HG02588 (cell line): ENCODE measurements around the gene GRIK3.
"Not testable (repeated sequence)": the region's sequence is repeated elsewhere in the genome, so short reads cannot be mapped to it uniquely, and the experiment has no call there.

ENCODE experiments used
- ATAC-seq: cut with Tn5 transposase; IDR thresholded peaks from one replicate; pipeline ENCODE4 v1.9.1; 2021; ENCODE audit warnings: mild to moderate bottlenecking, moderate library complexity; ENCODE audit not compliant: unreplicated experiment

GRIK3 gene

GRCh38 chr1:36771660-36772284 lies 262.5 kb downstream of the GRIK3 start:
- ATAC-seq, result no peak

- ATAC-seq, result no peak
These were observed 263.1 kb downstream of the GRIK3 start for GRCh38 chr1:36771240-36771639.

- ATAC-seq, result no peak
These were observed 264.2 kb downstream of the GRIK3 start for GRCh38 chr1:36769886-36770830.

- ATAC-seq, result no peak
These were observed 265.7 kb downstream of the GRIK3 start for GRCh38 chr1:36768486-36769178.

- not testable (repeated sequence) for ATAC-seq
These were observed 266.9 kb downstream of the GRIK3 start for GRCh38 chr1:36767429-36767828.

- ATAC-seq, result no peak
These were observed 267.8 kb downstream of the GRIK3 start for GRCh38 chr1:36766481-36766880.

GRCh38 chr1:36765785-36766300 lies 268.5 kb downstream of the GRIK3 start:
- ATAC-seq, result no peak

GRCh38 chr1:36764798-36765197 lies 269.5 kb downstream of the GRIK3 start:
- no peak for ATAC-seq

GRCh38 chr1:36763771-36764170 lies 270.5 kb downstream of the GRIK3 start:
- no peak for ATAC-seq

- no peak for ATAC-seq
These were observed 272.1 kb downstream of the GRIK3 start for GRCh38 chr1:36762174-36762573.

- no peak for ATAC-seq
These were observed 273.2 kb downstream of the GRIK3 start for GRCh38 chr1:36761113-36761512.

- no peak for ATAC-seq
These were observed 274.2 kb downstream of the GRIK3 start for GRCh38 chr1:36760081-36760480.

- no peak for ATAC-seq
These were observed 275.0 kb downstream of the GRIK3 start for GRCh38 chr1:36759355-36759754.

GRCh38 chr1:36755303-36756230 lies 278.7 kb downstream of the GRIK3 start:
- ATAC-seq, result no peak

- ATAC-seq, result no peak
These were observed 279.9 kb downstream of the GRIK3 start for GRCh38 chr1:36754366-36754765.

GRCh38 chr1:36753451-36753850 lies 280.9 kb downstream of the GRIK3 start:
- ATAC-seq, result no peak

GRCh38 chr1:36752891-36753361 lies 281.4 kb downstream of the GRIK3 start:
- ATAC-seq, result no peak

GRCh38 chr1:36752431-36752830 lies 281.9 kb downstream of the GRIK3 start:
- ATAC-seq, result no peak

GRCh38 chr1:36751525-36751924 lies 282.8 kb downstream of the GRIK3 start:
- no peak for ATAC-seq

GRCh38 chr1:36748466-36748865 lies 285.8 kb downstream of the GRIK3 start:
- no peak for ATAC-seq
